GM10248 (cell line): Measurements from ENCODE around the gene PHF20.
"Not testable (repeated sequence)": the region's sequence is repeated elsewhere in the genome, so short reads cannot be mapped to it uniquely, and the experiment has no call there.

ENCODE experiments used
- CTCF ChIA-PET: fragments of 300-600 bp; sonication (Branson Sonifier 250); formaldehyde crosslinking; extraction: SDS; loops from one replicate; lab custom pipeline; 2021; ENCODE audit warnings: antibody characterized with exemption; lab: Yijun Ruan, JAX
- POLR2A ChIA-PET: fragments of 350-650 bp; sonication (Branson Sonifier 250); formaldehyde crosslinking; extraction: SDS; loops from one replicate; lab custom pipeline; 2020; ENCODE audit warnings: antibody characterized with exemption; lab: Yijun Ruan, JAX
- DNase-seq: peaks from one replicate; pipeline ENCODE4 v3.0.0; 2012; ENCODE audit errors: extremely low spot score
- CTCF ChIP-seq: IDR thresholded peaks from 2 replicates; pipeline ENCODE4 v1.5.1; 2012; ENCODE audit warnings: mild to moderate bottlenecking, low read depth; ENCODE audit errors: extremely low read depth, missing control alignments, control extremely low read depth

The PHF20 gene

GRCh38 chr20:35881676-35882075 is 109.9 kb downstream of the PHF20 start:
- ChIA-PET CTCF (interaction anchor here (2.3 kb wide), 1 partner anchor 12 kb away, joined by 6 read pairs; no protein-coding TSS in a partner anchor), POLR2A (no interaction called here)
- no peak for TF ChIP-seq CTCF
- no peak for DNase-seq

- POLR2A ChIA-PET, result interaction anchor here (0.8 kb wide), 1 partner anchor 140 kb away, joined by 4 read pairs; the partner anchor contains the start of gene RBM39
- DNase-seq, result not testable (repeated sequence)
- CTCF ChIA-PET, result interaction anchor here (2.3 to 2.5 kb wide), 2 partner anchors 11 to 419 kb away, joined by 6 to 20 read pairs; no protein-coding TSS in a partner anchor
Observed at GRCh38 chr20:35882427-35883161, 110.8 kb downstream of the PHF20 start.

- ChIA-PET POLR2A (interaction anchor here (0.8 kb wide), 1 partner anchor 141 kb away, joined by 4 read pairs; the partner anchor contains the start of gene RBM39), CTCF (interaction anchor here (1.4 to 2.6 kb wide), 6 partner anchors 9 to 420 kb away, joined by 5 to 20 read pairs (median 6); no protein-coding TSS in a partner anchor)
- no peak for DNase-seq
- TF ChIP-seq CTCF, result no peak
Observed at GRCh38 chr20:35883336-35883777, 111.5 kb downstream of the PHF20 start.

- peak; percentile 70 for TF ChIP-seq CTCF
- POLR2A ChIA-PET, result interaction anchor here (0.8 kb wide), 1 partner anchor 142 kb away, joined by 4 read pairs; the partner anchor contains the start of gene RBM39
- peak; percentile 54 for DNase-seq
- CTCF ChIA-PET, result interaction anchor here (0.9 to 2.6 kb wide), 18 partner anchors 9 to 421 kb away, joined by 3 to 20 read pairs (median 4); partner anchors contain the start of gene RBM39
Observed at GRCh38 chr20:35883778-35884540, 112.1 kb downstream of the PHF20 start.

GRCh38 chr20:35884541-35884865 is 112.7 kb downstream of the PHF20 start:
- TF ChIP-seq CTCF, result no peak
- ChIA-PET POLR2A (no interaction called here), CTCF (interaction anchor here (0.9 to 2.6 kb wide), 18 partner anchors 9 to 421 kb away, joined by 3 to 20 read pairs (median 4); partner anchors contain the start of gene RBM39)
- DNase-seq, result no peak

GRCh38 chr20:35885212-35885611 is 113.4 kb downstream of the PHF20 start:
- no peak for TF ChIP-seq CTCF
- CTCF ChIA-PET, result interaction anchor here (0.8 to 2.6 kb wide), 10 partner anchors 9 to 422 kb away, joined by 3 to 20 read pairs (median 4); no protein-coding TSS in a partner anchor
- no peak for DNase-seq
- POLR2A ChIA-PET, result no interaction called here
